ENCODE measurements around the gene TSPAN17. TPM values are rescaled to one million over a fixed set of nuclear protein-coding genes. Genes with fewer than 3 reads are reported as not detected.

Gene TSPAN17
- total and polyA plus RNA-seq, 5 donors from 2014 or later, result 26.0 to 48.8 (median 34.0) TPM

GRCh38 chr5:176624938-176625337 is 22.3 kb upstream of the TSPAN17 start:
- Mint-ChIP-seq H3K27ac (no peak overlapping the region), H3K4me1 (peaks cover 0 to 21% (median 5%) of the 10 kb centered on the region in 4 donors)

GRCh38 chr5:176625512-176625911 is 21.8 kb upstream of the TSPAN17 start:
- H3K27me3 ChIP-seq (ENCODE audit: control insufficient read depth, insufficient read depth, low read length), result peaks cover 9% of the 10 kb centered on the region
- Mint-ChIP-seq H3K4me3 (no peak overlapping the region), H3K27ac (peak overlapping the region in 1 of 3 donors; percentile 50), H3K4me1 (peaks cover 0 to 16% (median 2%) of the 10 kb centered on the region in 4 donors), H3K36me3 (no peaks in the 10 kb centered on the region), H3K9me3 (no peaks in the 10 kb centered on the region), H3K27me3 (peaks cover 69% of the 10 kb centered on the region)
- no peak for DNase-seq
- H3K36me3 ChIP-seq (ENCODE audit: control insufficient read depth, insufficient read depth, low read length), result no peaks in the 10 kb centered on the region
- peaks cover 16% of the 10 kb centered on the region for H3K4me1 ChIP-seq (ENCODE audit: control insufficient read depth, insufficient read depth, low read length, poor library complexity, severe bottlenecking)
- H3K9me3 ChIP-seq (ENCODE audit: control insufficient read depth in 2 of 2, low read length in 2 of 2), result no peaks in the 10 kb centered on the region
- H3K27ac ChIP-seq (ENCODE audit: insufficient read depth, low read length, poor library complexity, severe bottlenecking), result no peak overlapping the region
- ATAC-seq (ENCODE audit: low read depth in 2 of 2), result no peak
- no peak overlapping the region for H3K4me3 ChIP-seq (ENCODE audit: low read depth, low read length)

More at GRCh38 chr5:176624938-176625337, 22.3 kb upstream of the TSPAN17 start:
- no peaks in the 10 kb centered on the region for H3K36me3 ChIP-seq (ENCODE audit: control insufficient read depth, insufficient read depth, low read length)
- H3K27ac ChIP-seq (ENCODE audit: insufficient read depth, low read length, poor library complexity, severe bottlenecking), result no peak overlapping the region
- ATAC-seq (ENCODE audit: low read depth in 2 of 2) (no peak), DNase-seq (no peak)
- Mint-ChIP-seq H3K27me3 (peaks cover 74% of the 10 kb centered on the region), H3K9me3 (peaks cover 0 to 1% (median 0%) of the 10 kb centered on the region in 7 donors), H3K4me3 (no peak overlapping the region), H3K36me3 (no peaks in the 10 kb centered on the region)
- H3K4me1 ChIP-seq (ENCODE audit: control insufficient read depth, insufficient read depth, low read length, poor library complexity, severe bottlenecking), result peaks cover 16% of the 10 kb centered on the region
- no peaks in the 10 kb centered on the region for H3K9me3 ChIP-seq (ENCODE audit: control insufficient read depth in 2 of 2, low read length in 2 of 2)
- H3K27me3 ChIP-seq (ENCODE audit: control insufficient read depth, insufficient read depth, low read length), result peaks cover 9% of the 10 kb centered on the region
- H3K4me3 ChIP-seq (ENCODE audit: low read depth, low read length), result no peak overlapping the region

- H3K4me3 ChIP-seq (ENCODE audit: low read depth, low read length), result no peak overlapping the region
- Mint-ChIP-seq H3K4me3 (no peak overlapping the region), H3K9me3 (no peaks in the 10 kb centered on the region), H3K27me3 (peaks cover 70% of the 10 kb centered on the region), H3K27ac (peak overlapping the region in 1 of 3 donors; percentile 50), H3K4me1 (peaks cover 0 to 18% (median 1%) of the 10 kb centered on the region in 4 donors), H3K36me3 (no peaks in the 10 kb centered on the region)
- ATAC-seq (ENCODE audit: low read depth in 2 of 2) (no peak), DNase-seq (no peak)
- peaks cover 16% of the 10 kb centered on the region for H3K27me3 ChIP-seq (ENCODE audit: control insufficient read depth, insufficient read depth, low read length)
- peaks cover 17% of the 10 kb centered on the region for H3K4me1 ChIP-seq (ENCODE audit: control insufficient read depth, insufficient read depth, low read length, poor library complexity, severe bottlenecking)
- no peaks in the 10 kb centered on the region for H3K36me3 ChIP-seq (ENCODE audit: control insufficient read depth, insufficient read depth, low read length)
- H3K9me3 ChIP-seq (ENCODE audit: control insufficient read depth in 2 of 2, low read length in 2 of 2), result no peaks in the 10 kb centered on the region
- H3K27ac ChIP-seq (ENCODE audit: insufficient read depth, low read length, poor library complexity, severe bottlenecking), result no peak overlapping the region
Observed at GRCh38 chr5:176625966-176626875, 21.1 kb upstream of the TSPAN17 start.

GRCh38 chr5:176626876-176627236 is 20.4 kb upstream of the TSPAN17 start:
- no peak overlapping the region for H3K4me3 ChIP-seq (ENCODE audit: low read depth, low read length)
- peaks cover 0 to 18% (median 1%) of the 10 kb centered on the region in 4 donors for H3K4me1 Mint-ChIP-seq
- no peak overlapping the region for H3K4me3 Mint-ChIP-seq
- H3K9me3 Mint-ChIP-seq, result no peaks in the 10 kb centered on the region
- no peaks in the 10 kb centered on the region for H3K9me3 ChIP-seq (ENCODE audit: control insufficient read depth in 2 of 2, low read length in 2 of 2)
- H3K36me3 ChIP-seq (ENCODE audit: control insufficient read depth, insufficient read depth, low read length), result no peaks in the 10 kb centered on the region
- no peak overlapping the region for H3K27ac ChIP-seq (ENCODE audit: insufficient read depth, low read length, poor library complexity, severe bottlenecking)
- DNase-seq (no peak), ATAC-seq (ENCODE audit: low read depth in 2 of 2) (no peak)
- H3K27me3 ChIP-seq (ENCODE audit: control insufficient read depth, insufficient read depth, low read length), result peaks cover 21% of the 10 kb centered on the region
- H3K4me1 ChIP-seq (ENCODE audit: control insufficient read depth, insufficient read depth, low read length, poor library complexity, severe bottlenecking), result peaks cover 17% of the 10 kb centered on the region
- peaks cover 74% of the 10 kb centered on the region for H3K27me3 Mint-ChIP-seq
- no peak overlapping the region for H3K27ac Mint-ChIP-seq
- H3K36me3 Mint-ChIP-seq, result no peaks in the 10 kb centered on the region

GRCh38 chr5:176627582-176627981 is 19.7 kb upstream of the TSPAN17 start:
- Mint-ChIP-seq H3K4me3 (no peak overlapping the region), H3K36me3 (no peaks in the 10 kb centered on the region), H3K4me1 (peaks cover 0 to 18% (median 1%) of the 10 kb centered on the region in 4 donors), H3K27me3 (peaks cover 77% of the 10 kb centered on the region), H3K9me3 (no peaks in the 10 kb centered on the region), H3K27ac (no peak overlapping the region)
- Histone ChIP-seq H3K4me1 (ENCODE audit: control insufficient read depth, insufficient read depth, low read length, poor library complexity, severe bottlenecking) (peaks cover 17% of the 10 kb centered on the region), H3K27me3 (ENCODE audit: control insufficient read depth, insufficient read depth, low read length) (peaks cover 23% of the 10 kb centered on the region), H3K9me3 (ENCODE audit: control insufficient read depth in 2 of 2, low read length in 2 of 2) (no peaks in the 10 kb centered on the region), H3K36me3 (ENCODE audit: control insufficient read depth, insufficient read depth, low read length) (no peaks in the 10 kb centered on the region), H3K27ac (ENCODE audit: insufficient read depth, low read length, poor library complexity, severe bottlenecking) (no peak overlapping the region), H3K4me3 (ENCODE audit: low read depth, low read length) (no peak overlapping the region)
- DNase-seq, result no peak
- ATAC-seq (ENCODE audit: low read depth in 2 of 2), result no peak

GRCh38 chr5:176628406-176629228 is 18.7 kb upstream of the TSPAN17 start:
- H3K27me3 Mint-ChIP-seq, result peaks cover 75% of the 10 kb centered on the region
- H3K4me3 Mint-ChIP-seq, result peak overlapping the region in 1 of 4 donors; percentile 56
- H3K9me3 ChIP-seq (ENCODE audit: control insufficient read depth in 2 of 2, low read length in 2 of 2), result no peaks in the 10 kb centered on the region
- peaks cover 29% of the 10 kb centered on the region for H3K27me3 ChIP-seq (ENCODE audit: control insufficient read depth, insufficient read depth, low read length)
- no peak for ATAC-seq (ENCODE audit: low read depth in 2 of 2)
- H3K27ac Mint-ChIP-seq, result no peak overlapping the region
- H3K36me3 ChIP-seq (ENCODE audit: control insufficient read depth, insufficient read depth, low read length), result no peaks in the 10 kb centered on the region
- no peak overlapping the region for H3K4me3 ChIP-seq (ENCODE audit: low read depth, low read length)
- DNase-seq, result no peak
- peaks cover 0 to 1% (median 0%) of the 10 kb centered on the region in 7 donors for H3K9me3 Mint-ChIP-seq
- H3K27ac ChIP-seq (ENCODE audit: insufficient read depth, low read length, poor library complexity, severe bottlenecking), result no peak overlapping the region
- H3K4me1 ChIP-seq (ENCODE audit: control insufficient read depth, insufficient read depth, low read length, poor library complexity, severe bottlenecking), result peaks cover 17% of the 10 kb centered on the region
- H3K4me1 Mint-ChIP-seq, result peaks cover 0 to 18% (median 2%) of the 10 kb centered on the region in 4 donors
- no peaks in the 10 kb centered on the region for H3K36me3 Mint-ChIP-seq

- Mint-ChIP-seq H3K4me1 (peaks cover 0 to 18% (median 3%) of the 10 kb centered on the region in 4 donors), H3K9me3 (peaks cover 0 to 4% (median 0%) of the 10 kb centered on the region in 7 donors), H3K4me3 (peak overlapping the region in 2 of 4 donors; percentile 28 to 56), H3K36me3 (no peaks in the 10 kb centered on the region), H3K27ac (no peak overlapping the region), H3K27me3 (peaks cover 74% of the 10 kb centered on the region)
- no peak overlapping the region for H3K4me3 ChIP-seq (ENCODE audit: low read depth, low read length)
- H3K36me3 ChIP-seq (ENCODE audit: control insufficient read depth, insufficient read depth, low read length), result no peaks in the 10 kb centered on the region
- H3K9me3 ChIP-seq (ENCODE audit: control insufficient read depth in 2 of 2, low read length in 2 of 2), result no peaks in the 10 kb centered on the region
- ATAC-seq (ENCODE audit: low read depth in 2 of 2) (no peak), DNase-seq (no peak)
- no peak overlapping the region for H3K27ac ChIP-seq (ENCODE audit: insufficient read depth, low read length, poor library complexity, severe bottlenecking)
- H3K4me1 ChIP-seq (ENCODE audit: control insufficient read depth, insufficient read depth, low read length, poor library complexity, severe bottlenecking), result peaks cover 17% of the 10 kb centered on the region
- peaks cover 36% of the 10 kb centered on the region for H3K27me3 ChIP-seq (ENCODE audit: control insufficient read depth, insufficient read depth, low read length)
Observed at GRCh38 chr5:176629317-176629852, 17.9 kb upstream of the TSPAN17 start.

Data from CD4-positive, CD25-positive, alpha-beta regulatory T cell (primary cell).